HG03378 (cell line): ENCODE measurements around the gene UROC1.

Experiments used
- ATAC-seq: cut with Tn5 transposase; IDR thresholded peaks from one replicate; pipeline ENCODE4 v1.9.1; 2021; ENCODE audit warnings: mild to moderate bottlenecking, moderate library complexity; ENCODE audit not compliant: unreplicated experiment

Gene UROC1

GRCh38 chr3:126446301-126446700 lies 71.3 kb downstream of the UROC1 start:
- ATAC-seq, result no peak

- no peak for ATAC-seq
Measured at GRCh38 chr3:126445506-126445905, 72.1 kb downstream of the UROC1 start.

- ATAC-seq, result no peak
Measured at GRCh38 chr3:126442856-126443242, 74.7 kb downstream of the UROC1 start.

GRCh38 chr3:126442094-126442855 lies 75.3 kb downstream of the UROC1 start:
- ATAC-seq, result no peak

- no peak for ATAC-seq
Measured at GRCh38 chr3:126441256-126441880, 76.2 kb downstream of the UROC1 start.

- ATAC-seq, result no peak
Measured at GRCh38 chr3:126440709-126440995, 76.9 kb downstream of the UROC1 start.

- no peak for ATAC-seq
Measured at GRCh38 chr3:126439968-126440708, 77.4 kb downstream of the UROC1 start.

- ATAC-seq, result no peak
Measured at GRCh38 chr3:126439346-126439967, 78.1 kb downstream of the UROC1 start.

- no peak for ATAC-seq
Measured at GRCh38 chr3:126438746-126439145, 78.8 kb downstream of the UROC1 start.

- ATAC-seq, result no peak
Measured at GRCh38 chr3:126438186-126438585, 79.4 kb downstream of the UROC1 start.

- ATAC-seq, result no peak
Measured at GRCh38 chr3:126436826-126437717, 80.5 kb downstream of the UROC1 start.

GRCh38 chr3:126435456-126436315 lies 81.9 kb downstream of the UROC1 start:
- ATAC-seq, result no peak

GRCh38 chr3:126434931-126435411 lies 82.6 kb downstream of the UROC1 start:
- no peak for ATAC-seq

GRCh38 chr3:126434264-126434590 lies 83.3 kb downstream of the UROC1 start:
- no peak for ATAC-seq

- ATAC-seq, result no peak
Measured at GRCh38 chr3:126433496-126434263, 83.9 kb downstream of the UROC1 start.

- no peak for ATAC-seq
Measured at GRCh38 chr3:126433105-126433430, 84.5 kb downstream of the UROC1 start.

GRCh38 chr3:126432361-126433104 lies 85.0 kb downstream of the UROC1 start:
- no peak for ATAC-seq
